MG63 (cell line): ENCODE measurements around the gene PITX1. TPM values are rescaled to one million over a fixed set of nuclear protein-coding genes. Genes with fewer than 3 reads are reported as not detected.

ENCODE experiments used
- DNase-seq: peaks from one replicate; pipeline ENCODE4 v3.0.0-alpha.2; 2020
- H3K27me3 ChIP-seq: fragments of 250-450 bp; sonication (Bioruptor Pico); 2 replicates; pipeline ENCODE4 v1.5.1; 2020; ENCODE audit warnings: mild to moderate bottlenecking, moderate library complexity
- H3K36me3 ChIP-seq: fragments of 250-450 bp; sonication (Bioruptor Pico); 2 replicates; pipeline ENCODE4 v1.5.1; 2020; ENCODE audit warnings: mild to moderate bottlenecking, moderate library complexity
- H3K4me3 ChIP-seq: fragments of 250-450 bp; sonication (Bioruptor Pico); 2 replicates; pipeline ENCODE4 v1.5.1; 2020; ENCODE audit warnings: mild to moderate bottlenecking, moderate library complexity
- H3K9me3 ChIP-seq: fragments of 250-450 bp; sonication (Bioruptor Pico); 2 replicates; pipeline ENCODE4 v1.5.1; 2020; ENCODE audit warnings: mild to moderate bottlenecking, moderate library complexity
- total RNA-seq: library from RNA; depleted of rRNA; stranded (reverse); fragments of >200 nt; shearing (Covaris generic); gene quantifications from 2 replicates; pipeline ENCODE4 v1.2.3, GENCODE V29; 2014; ENCODE audit warnings: low replicate concordance

PITX1 gene
- total RNA-seq, 1 experiment from 2014 or later, result 372 TPM

GRCh38 chr5:135038205-135038812 lies 4.3 kb upstream of the PITX1 start:
- Histone ChIP-seq H3K27me3 (no peaks in the 10 kb centered on the region), H3K4me3 (no peak overlapping the region), H3K9me3 (no peaks in the 10 kb centered on the region), H3K36me3 (peaks cover 11% of the 10 kb centered on the region)
- no peak for DNase-seq

GRCh38 chr5:135037519-135038204 lies 3.6 kb upstream of the PITX1 start:
- H3K4me3 ChIP-seq, result no peak overlapping the region
- peaks cover 18% of the 10 kb centered on the region for H3K36me3 ChIP-seq
- H3K27me3 ChIP-seq, result no peaks in the 10 kb centered on the region

GRCh38 chr5:135036405-135036804 lies 2.4 kb upstream of the PITX1 start:
- Histone ChIP-seq H3K36me3 (peaks cover 30% of the 10 kb centered on the region), H3K4me3 (no peak overlapping the region), H3K9me3 (no peaks in the 10 kb centered on the region), H3K27me3 (no peaks in the 10 kb centered on the region)
- DNase-seq, result no peak

More at GRCh38 chr5:135037519-135038204, 3.6 kb upstream of the PITX1 start:
- no peaks in the 10 kb centered on the region for H3K9me3 ChIP-seq
- no peak for DNase-seq

- no peak for DNase-seq
- no peaks in the 10 kb centered on the region for H3K9me3 ChIP-seq
- H3K27me3 ChIP-seq, result no peaks in the 10 kb centered on the region
- H3K4me3 ChIP-seq, result no peak overlapping the region
- H3K36me3 ChIP-seq, result peaks cover 38% of the 10 kb centered on the region
Measured at GRCh38 chr5:135035678-135036030, 1.6 kb upstream of the PITX1 start.

- Histone ChIP-seq H3K27me3 (no peaks in the 10 kb centered on the region), H3K36me3 (peaks cover 43% of the 10 kb centered on the region), H3K9me3 (no peaks in the 10 kb centered on the region), H3K4me3 (peak overlapping the region; percentile 95)
- DNase-seq, result peak; percentile 75
Measured at GRCh38 chr5:135034963-135035677, 1.1 kb upstream of the PITX1 start.

GRCh38 chr5:135034236-135034962 lies 371 bp upstream of the PITX1 start:
- DNase-seq, result peak; percentile 97
- H3K27me3 ChIP-seq, result no peaks in the 10 kb centered on the region
- peaks cover 50% of the 10 kb centered on the region for H3K36me3 ChIP-seq
- no peaks in the 10 kb centered on the region; the same call in 1 of the 2 replicates for H3K9me3 ChIP-seq
- peak overlapping the region; percentile 95 for H3K4me3 ChIP-seq

GRCh38 chr5:135032999-135033861 lies 798 bp downstream of the PITX1 start:
- DNase-seq, result peak; percentile 68
- peak overlapping the region; percentile 95 for H3K4me3 ChIP-seq
- H3K9me3 ChIP-seq, result no peaks in the 10 kb centered on the region; the same call in 1 of the 2 replicates
- no peaks in the 10 kb centered on the region for H3K27me3 ChIP-seq
- H3K36me3 ChIP-seq, result peaks cover 58% of the 10 kb centered on the region

- peak overlapping the region; percentile 95 for H3K4me3 ChIP-seq
- DNase-seq, result no peak
- peaks cover 63% of the 10 kb centered on the region for H3K36me3 ChIP-seq
- no peaks in the 10 kb centered on the region; the same call in 1 of the 2 replicates for H3K9me3 ChIP-seq
- H3K27me3 ChIP-seq, result no peaks in the 10 kb centered on the region
Measured at GRCh38 chr5:135032695-135032998, 1.4 kb downstream of the PITX1 start.

- DNase-seq, result no peak
- Histone ChIP-seq H3K27me3 (no peaks in the 10 kb centered on the region), H3K9me3 (no peaks in the 10 kb centered on the region; the same call in 1 of the 2 replicates), H3K4me3 (peak overlapping the region; percentile 95), H3K36me3 (peaks cover 69% of the 10 kb centered on the region)
Measured at GRCh38 chr5:135031813-135032694, 2.0 kb downstream of the PITX1 start.

GRCh38 chr5:135030956-135031812 lies 2.8 kb downstream of the PITX1 start:
- DNase-seq, result no peak
- Histone ChIP-seq H3K9me3 (no peaks in the 10 kb centered on the region; the same call in 1 of the 2 replicates), H3K4me3 (peak overlapping the region; percentile 95), H3K36me3 (peaks cover 78% of the 10 kb centered on the region), H3K27me3 (no peaks in the 10 kb centered on the region)

GRCh38 chr5:135030123-135030955 lies 3.7 kb downstream of the PITX1 start:
- H3K9me3 ChIP-seq, result no peaks in the 10 kb centered on the region; the same call in 1 of the 2 replicates
- DNase-seq, result peak; percentile 39
- no peaks in the 10 kb centered on the region for H3K27me3 ChIP-seq
- H3K4me3 ChIP-seq, result peak overlapping the region; percentile 95
- peaks cover 84% of the 10 kb centered on the region for H3K36me3 ChIP-seq

GRCh38 chr5:135029477-135030122 lies 4.4 kb downstream of the PITX1 start:
- H3K4me3 ChIP-seq, result peak overlapping the region; percentile 95
- H3K36me3 ChIP-seq, result peaks cover 85% of the 10 kb centered on the region
- H3K27me3 ChIP-seq, result no peaks in the 10 kb centered on the region
- H3K9me3 ChIP-seq, result no peaks in the 10 kb centered on the region; the same call in 1 of the 2 replicates
- DNase-seq, result no peak

- Histone ChIP-seq H3K27me3 (no peaks in the 10 kb centered on the region), H3K36me3 (peaks cover 92% of the 10 kb centered on the region), H3K4me3 (peak overlapping the region; percentile 95)
Measured at GRCh38 chr5:135028791-135029476, 5.1 kb downstream of the PITX1 start.

More at GRCh38 chr5:135028791-135029476, 5.1 kb downstream of the PITX1 start:
- DNase-seq, result no peak
- no peaks in the 10 kb centered on the region; the same call in 1 of the 2 replicates for H3K9me3 ChIP-seq
